Natural killer cell (primary cell): ENCODE data around the gene ANK3. TPM values are rescaled to one million over a fixed set of nuclear protein-coding genes. Genes with fewer than 3 reads are reported as not detected.

ENCODE experiments used
- ATAC-seq, 3 donors: fragments of 150-1000 bp in 2 of 3; fragments of 200-7000 bp in 1 of 3; cut with Tn5 transposase; 1 replicate in 1 of 3; 2 replicates in 2 of 3; pipeline ENCODE4 v1.10.0; 2021; ENCODE audit warnings: mild to moderate bottlenecking in 2 of 3, moderate library complexity in 2 of 3
- DNase-seq, 2 donors: peaks; one replicate each; pipeline versions ENCODE4 v3.0.0 to v3.0.0-alpha.2; 2013 to 2021; ENCODE audit warnings: mixed read lengths in 1 of 2
- H3K27ac ChIP-seq: one replicate; pipeline ENCODE4 v1.5.1; 2013; ENCODE audit warnings: mild to moderate bottlenecking, low read length
- H3K27me3 ChIP-seq: one replicate; pipeline ENCODE4 v1.6.1; 2013; ENCODE audit warnings: low read length; ENCODE audit not compliant: control insufficient read depth, insufficient read depth
- H3K36me3 ChIP-seq: one replicate; pipeline ENCODE4 v1.6.1; 2013; ENCODE audit warnings: low read length; ENCODE audit not compliant: control insufficient read depth, insufficient read depth
- H3K4me1 ChIP-seq: one replicate; pipeline ENCODE4 v1.6.1; 2013; ENCODE audit warnings: low read length; ENCODE audit not compliant: control insufficient read depth, insufficient read depth
- H3K4me3 ChIP-seq: one replicate; pipeline ENCODE4 v1.5.1; 2013; ENCODE audit warnings: low read length
- H3K9me3 ChIP-seq: one replicate; pipeline ENCODE4 v1.6.1; 2013; ENCODE audit warnings: low read length; ENCODE audit not compliant: control insufficient read depth, insufficient read depth
- H3K27ac Mint-ChIP-seq, 2 donors: one replicate each; pipeline ENCODE4 v1.8.0; 2022; ENCODE audit warnings: mild to moderate bottlenecking in 2 of 2, mixed read lengths in 2 of 2, moderate library complexity in 1 of 2
- H3K27me3 Mint-ChIP-seq, 2 donors: one replicate each; pipeline ENCODE4 v1.8.0; 2022; ENCODE audit warnings: low read depth in 2 of 2, mixed read lengths in 2 of 2
- H3K36me3 Mint-ChIP-seq: one replicate; pipeline ENCODE4 v1.8.0; 2022; ENCODE audit warnings: mixed read lengths
- H3K4me1 Mint-ChIP-seq, 2 donors: one replicate each; pipeline ENCODE4 v1.8.0; 2022; ENCODE audit warnings: mixed read lengths in 2 of 2
- H3K4me3 Mint-ChIP-seq: one replicate; pipeline ENCODE4 v1.8.0; 2022; ENCODE audit warnings: mild to moderate bottlenecking, moderate library complexity, mixed read lengths
- H3K9me3 Mint-ChIP-seq, 2 donors: one replicate each; pipeline ENCODE4 v1.8.0; 2022; ENCODE audit warnings: mixed read lengths in 2 of 2
- WGBS: methylation state at CpG from one replicate; pipeline ENCODE4 v1.1.7; 2013; ENCODE audit warnings: missing lambda C conversion rate; ENCODE audit not compliant: insufficient coverage; 5-methylcytosine and 5-hydroxymethylcytosine counted together
- intact Hi-C: fragments of 100-400 bp; cut with micrococcal nuclease; formaldehyde crosslinking; loops from one replicate; pipeline ENCODE4 v1.14.2; 2022
- total RNA-seq, 4 donors: library from RNA; stranded (reverse); fragments of 120-200 nt in 1 of 4; gene quantifications; one replicate each; pipeline versions ENCODE4 v1.2.3 to v1.2.4, GENCODE V29; 2013 to 2022
- TF ChIP-seq, protein P1 (sequence below): fragments of 200-600 bp; IDR thresholded peaks from one replicate; pipeline ENCODE4 v1.8.0; 2022; ENCODE audit warnings: antibody characterized with exemption

The ANK3 gene
- total RNA-seq, 3 donors from 2014 or later (not counting 1 experiment from before 2014, with no cell fraction given): 4.4 to 12.9 (median 11.4) TPM

DNA sequence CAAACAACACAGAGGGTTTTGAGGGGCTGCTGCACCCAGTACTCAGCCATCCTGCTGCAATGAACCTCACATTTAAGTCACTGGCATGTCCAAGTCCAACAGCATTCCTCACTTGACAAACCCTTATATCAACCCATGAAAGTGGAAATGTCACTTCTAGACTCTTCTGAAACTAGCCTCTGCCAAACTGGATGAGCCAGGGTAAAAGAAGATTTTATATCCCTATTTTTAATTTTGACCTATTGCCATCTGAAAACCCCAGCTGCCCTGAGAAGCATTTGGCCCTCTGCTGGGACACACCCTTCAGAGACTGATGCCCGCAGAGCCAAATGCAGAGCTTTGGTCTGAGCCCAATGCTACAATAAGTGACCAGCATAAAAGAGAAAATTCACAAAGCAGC, 201.1 kb downstream of the ANK3 start:
- no peaks in the 10 kb centered on the region for H3K4me1 ChIP-seq
- no peak overlapping the region for H3K4me3 ChIP-seq
- no peak for DNase-seq
- Mint-ChIP-seq H3K36me3 (no peaks in the 10 kb centered on the region), H3K27ac (no peak overlapping the region), H3K27me3 (peaks cover 0 to 5% of the 10 kb centered on the region in 2 donors), H3K4me1 (no peaks in the 10 kb centered on the region), H3K9me3 (no peaks in the 10 kb centered on the region), H3K4me3 (no peak overlapping the region)
- no peak for ATAC-seq
- TF ChIP-seq, protein P1, sequence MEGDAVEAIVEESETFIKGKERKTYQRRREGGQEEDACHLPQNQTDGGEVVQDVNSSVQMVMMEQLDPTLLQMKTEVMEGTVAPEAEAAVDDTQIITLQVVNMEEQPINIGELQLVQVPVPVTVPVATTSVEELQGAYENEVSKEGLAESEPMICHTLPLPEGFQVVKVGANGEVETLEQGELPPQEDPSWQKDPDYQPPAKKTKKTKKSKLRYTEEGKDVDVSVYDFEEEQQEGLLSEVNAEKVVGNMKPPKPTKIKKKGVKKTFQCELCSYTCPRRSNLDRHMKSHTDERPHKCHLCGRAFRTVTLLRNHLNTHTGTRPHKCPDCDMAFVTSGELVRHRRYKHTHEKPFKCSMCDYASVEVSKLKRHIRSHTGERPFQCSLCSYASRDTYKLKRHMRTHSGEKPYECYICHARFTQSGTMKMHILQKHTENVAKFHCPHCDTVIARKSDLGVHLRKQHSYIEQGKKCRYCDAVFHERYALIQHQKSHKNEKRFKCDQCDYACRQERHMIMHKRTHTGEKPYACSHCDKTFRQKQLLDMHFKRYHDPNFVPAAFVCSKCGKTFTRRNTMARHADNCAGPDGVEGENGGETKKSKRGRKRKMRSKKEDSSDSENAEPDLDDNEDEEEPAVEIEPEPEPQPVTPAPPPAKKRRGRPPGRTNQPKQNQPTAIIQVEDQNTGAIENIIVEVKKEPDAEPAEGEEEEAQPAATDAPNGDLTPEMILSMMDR: no peak
- WGBS: 100% methylated on average over 1 of the region's 1 CpG
- intact Hi-C loops: no loop called here
- H3K36me3 ChIP-seq: no peaks in the 10 kb centered on the region
- H3K9me3 ChIP-seq: no peaks in the 10 kb centered on the region
- H3K27ac ChIP-seq: no peak overlapping the region
- H3K27me3 ChIP-seq: no peaks in the 10 kb centered on the region

DNA sequence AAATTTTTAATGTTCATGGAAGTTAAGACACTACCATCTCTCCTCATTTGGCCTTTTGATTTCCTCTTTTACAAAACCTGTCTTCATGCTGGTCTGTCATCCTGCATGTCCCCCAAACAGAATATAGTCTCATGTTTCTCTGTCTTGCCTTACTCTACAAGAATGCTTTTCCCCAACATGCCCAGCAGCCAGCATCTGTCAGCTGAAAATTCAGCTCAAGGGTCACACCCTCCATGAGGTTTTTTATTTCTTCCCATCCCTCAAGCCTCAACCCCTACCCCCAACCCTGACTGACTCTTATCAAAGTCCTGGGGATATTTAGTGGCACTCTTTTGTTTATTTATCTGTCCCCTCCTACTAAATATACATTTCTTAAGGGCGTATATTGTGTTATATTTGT, 202.0 kb downstream of the ANK3 start:
- Mint-ChIP-seq H3K4me1 (no peaks in the 10 kb centered on the region), H3K27ac (no peak overlapping the region), H3K4me3 (no peak overlapping the region), H3K27me3 (peaks cover 0 to 5% of the 10 kb centered on the region in 2 donors), H3K9me3 (no peaks in the 10 kb centered on the region), H3K36me3 (no peaks in the 10 kb centered on the region)
- TF ChIP-seq, protein P1: no peak
- H3K4me1 ChIP-seq: no peaks in the 10 kb centered on the region
- no peaks in the 10 kb centered on the region for H3K27me3 ChIP-seq
- H3K9me3 ChIP-seq: no peaks in the 10 kb centered on the region
- no peak overlapping the region for H3K27ac ChIP-seq
- no CpG with 5 or more reads among the region's 1 CpG for WGBS
- no peak for ATAC-seq
- H3K4me3 ChIP-seq: no peak overlapping the region
- no peaks in the 10 kb centered on the region for H3K36me3 ChIP-seq
- no peak for DNase-seq
- intact Hi-C loops: no loop called here

DNA sequence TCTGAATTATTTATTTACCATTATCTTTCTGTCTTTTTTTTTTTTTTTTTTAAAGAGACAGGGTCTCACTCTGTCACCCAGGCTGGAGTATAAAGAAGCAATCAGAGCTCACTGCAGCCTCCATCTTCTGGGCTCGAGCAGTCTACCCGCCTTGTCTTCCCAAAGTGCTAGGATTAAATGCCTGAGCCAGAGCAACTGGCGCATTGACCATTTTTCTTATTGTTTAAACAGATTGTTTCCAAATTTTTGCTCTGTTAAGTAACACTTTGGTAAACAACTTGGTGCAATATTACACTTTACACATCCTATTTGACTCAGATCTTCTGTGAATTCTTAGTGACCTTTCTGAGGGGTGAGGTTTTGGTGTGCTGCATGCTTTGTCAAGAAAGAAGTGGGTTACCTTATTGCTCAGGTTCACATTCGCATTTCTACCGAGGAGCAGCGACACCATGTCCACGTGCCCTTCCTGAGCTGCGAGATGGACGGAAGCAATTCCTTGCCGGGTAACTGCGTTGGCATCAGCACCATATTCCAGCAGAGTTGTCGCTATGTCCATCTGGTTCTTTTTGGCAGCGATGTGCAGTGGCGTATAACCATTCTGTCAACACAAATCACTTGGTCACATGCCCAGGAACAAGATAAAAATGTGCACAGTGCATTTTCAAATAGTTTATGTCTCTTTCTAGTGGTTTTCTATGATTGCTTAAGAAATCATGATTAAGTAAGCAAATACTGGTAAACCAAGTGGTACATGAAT, 203.2 kb downstream of the ANK3 start:
- no peaks in the 10 kb centered on the region for H3K36me3 ChIP-seq
- no peaks in the 10 kb centered on the region for H3K9me3 ChIP-seq
- no peak overlapping the region for H3K4me3 ChIP-seq
- no peaks in the 10 kb centered on the region for H3K27me3 ChIP-seq
- intact Hi-C loops: no loop called here
- no peaks in the 10 kb centered on the region for H3K4me1 ChIP-seq
- peaks cover 0 to 5% of the 10 kb centered on the region in 2 donors for H3K27me3 Mint-ChIP-seq
- ATAC-seq: no peak
- H3K9me3 Mint-ChIP-seq: no peaks in the 10 kb centered on the region
- WGBS: 95% methylated on average over 14 of the region's 14 CpGs
- TF ChIP-seq, protein P1: no peak
- no peak for DNase-seq
- no peak overlapping the region for H3K27ac Mint-ChIP-seq
- no peaks in the 10 kb centered on the region for H3K4me1 Mint-ChIP-seq
- no peak overlapping the region for H3K4me3 Mint-ChIP-seq
- H3K36me3 Mint-ChIP-seq: no peaks in the 10 kb centered on the region
- H3K27ac ChIP-seq: no peak overlapping the region

DNA sequence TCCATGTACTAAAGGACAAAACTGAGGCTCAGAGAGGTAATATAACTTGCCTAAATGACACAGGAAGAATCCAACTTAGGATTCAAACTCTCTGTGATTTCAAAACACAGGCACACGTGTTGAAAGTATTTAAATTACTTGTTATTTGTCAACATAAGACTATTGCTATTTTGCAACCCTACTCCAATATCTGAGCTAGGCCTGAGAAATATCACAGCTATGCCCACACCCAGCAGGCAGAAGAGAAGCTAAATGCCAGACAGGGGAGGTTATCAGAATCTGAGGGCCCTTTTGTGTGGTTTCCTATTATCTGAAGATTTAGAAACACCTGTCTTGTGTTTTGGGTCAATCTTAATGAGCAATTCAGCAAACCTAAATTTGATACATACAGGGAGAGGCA, 204.3 kb downstream of the ANK3 start:
- TF ChIP-seq, protein P1: no peak
- Mint-ChIP-seq H3K4me3 (no peak overlapping the region), H3K27ac (no peak overlapping the region), H3K27me3 (peaks cover 0 to 5% of the 10 kb centered on the region in 2 donors), H3K4me1 (no peaks in the 10 kb centered on the region), H3K36me3 (no peaks in the 10 kb centered on the region), H3K9me3 (no peaks in the 10 kb centered on the region)
- Histone ChIP-seq H3K27me3 (no peaks in the 10 kb centered on the region), H3K36me3 (no peaks in the 10 kb centered on the region), H3K9me3 (no peaks in the 10 kb centered on the region), H3K4me3 (no peak overlapping the region), H3K27ac (no peak overlapping the region), H3K4me1 (no peaks in the 10 kb centered on the region)
- ATAC-seq (no peak), DNase-seq (no peak)
- WGBS: 57% methylated on average over 1 of the region's 1 CpG
- intact Hi-C loops: no loop called here
